Epithelial cell of proximal tubule (primary cell): ENCODE data around the gene TMPRSS15. TPM values are rescaled to one million over a fixed set of nuclear protein-coding genes. Genes with fewer than 3 reads are reported as not detected.
"Not testable (repeated sequence)": the region's sequence is repeated elsewhere in the genome, so short reads cannot be mapped to it uniquely, and the experiment has no call there.

Source experiments
- DNase-seq: peaks from one replicate; pipeline ENCODE4 v3.0.0-alpha.2; 2011; ENCODE audit warnings: low read depth
- H3K4me3 ChIP-seq: 2 replicates; pipeline ENCODE4 v1.5.1; 2011; ENCODE audit warnings: low read depth, mild to moderate bottlenecking, low read length
- total RNA-seq: library from RNA; depleted of rRNA; stranded (reverse); fragments of >200 nt; gene quantifications from 2 replicates; pipeline ENCODE4 v1.2.3, GENCODE V29; 2015
- TF ChIP-seq, protein P1 (sequence below): conservative IDR thresholded peaks from 2 replicates; pipeline ENCODE4 v1.5.1; 2012; ENCODE audit warnings: low read depth, mild to moderate bottlenecking, low read length

Gene TMPRSS15
- total RNA-seq, 1 donor from 2014 or later: not detected

DNA sequence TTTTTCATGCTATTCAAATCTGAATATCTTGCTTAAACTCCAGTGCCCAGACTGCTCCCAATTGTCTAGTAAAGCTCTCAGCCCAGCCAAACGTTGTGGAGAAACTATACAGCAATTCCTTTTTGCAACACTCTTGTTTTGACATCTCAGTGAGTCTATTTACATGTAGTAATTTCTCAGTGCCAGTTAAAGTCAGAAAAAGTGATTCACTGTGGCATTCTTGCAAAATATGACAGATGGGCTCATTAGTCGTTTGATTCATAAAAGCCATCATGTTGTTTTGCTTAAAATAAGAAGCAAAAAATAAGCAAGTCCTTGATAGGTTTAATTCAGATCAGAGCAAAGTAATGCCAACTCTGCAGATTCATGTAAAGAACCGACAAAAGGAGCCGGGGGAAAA is 20.7 kb upstream of the TMPRSS15 start:
- TF ChIP-seq, protein P1, sequence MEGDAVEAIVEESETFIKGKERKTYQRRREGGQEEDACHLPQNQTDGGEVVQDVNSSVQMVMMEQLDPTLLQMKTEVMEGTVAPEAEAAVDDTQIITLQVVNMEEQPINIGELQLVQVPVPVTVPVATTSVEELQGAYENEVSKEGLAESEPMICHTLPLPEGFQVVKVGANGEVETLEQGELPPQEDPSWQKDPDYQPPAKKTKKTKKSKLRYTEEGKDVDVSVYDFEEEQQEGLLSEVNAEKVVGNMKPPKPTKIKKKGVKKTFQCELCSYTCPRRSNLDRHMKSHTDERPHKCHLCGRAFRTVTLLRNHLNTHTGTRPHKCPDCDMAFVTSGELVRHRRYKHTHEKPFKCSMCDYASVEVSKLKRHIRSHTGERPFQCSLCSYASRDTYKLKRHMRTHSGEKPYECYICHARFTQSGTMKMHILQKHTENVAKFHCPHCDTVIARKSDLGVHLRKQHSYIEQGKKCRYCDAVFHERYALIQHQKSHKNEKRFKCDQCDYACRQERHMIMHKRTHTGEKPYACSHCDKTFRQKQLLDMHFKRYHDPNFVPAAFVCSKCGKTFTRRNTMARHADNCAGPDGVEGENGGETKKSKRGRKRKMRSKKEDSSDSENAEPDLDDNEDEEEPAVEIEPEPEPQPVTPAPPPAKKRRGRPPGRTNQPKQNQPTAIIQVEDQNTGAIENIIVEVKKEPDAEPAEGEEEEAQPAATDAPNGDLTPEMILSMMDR: no peak
- no peak for DNase-seq
- no peak overlapping the region for H3K4me3 ChIP-seq

DNA sequence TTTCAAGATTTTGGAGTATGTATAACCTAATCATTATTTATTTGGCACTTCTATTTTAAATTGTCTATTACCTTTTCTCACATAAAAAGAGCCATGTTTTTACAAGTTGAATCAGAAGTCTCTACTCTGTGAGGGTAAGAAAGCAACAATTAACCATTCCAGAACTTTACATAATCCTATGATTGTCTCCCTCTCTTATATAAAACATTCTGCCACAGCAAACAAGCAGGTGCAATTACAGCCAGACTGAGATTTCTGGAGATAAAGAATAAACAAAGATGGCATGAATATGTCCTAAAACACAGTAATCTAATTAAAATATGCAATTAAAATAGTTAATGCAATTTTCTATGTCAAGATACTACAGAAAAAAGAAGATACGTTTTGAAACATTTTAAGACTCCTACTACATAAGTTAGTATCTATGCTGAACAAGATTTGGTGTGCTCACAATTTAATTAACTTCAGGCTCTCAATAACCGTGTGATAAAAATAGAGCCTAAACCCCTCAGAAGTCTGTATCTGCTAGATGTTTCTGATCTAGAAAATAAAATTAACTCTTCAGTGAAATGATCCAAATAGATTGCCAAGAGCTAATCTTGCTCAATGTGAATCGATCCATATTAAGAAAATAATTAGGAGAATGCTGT is 13.7 kb upstream of the TMPRSS15 start:
- no peak overlapping the region for H3K4me3 ChIP-seq
- no peak for DNase-seq
- TF ChIP-seq, protein P1: no peak

DNA sequence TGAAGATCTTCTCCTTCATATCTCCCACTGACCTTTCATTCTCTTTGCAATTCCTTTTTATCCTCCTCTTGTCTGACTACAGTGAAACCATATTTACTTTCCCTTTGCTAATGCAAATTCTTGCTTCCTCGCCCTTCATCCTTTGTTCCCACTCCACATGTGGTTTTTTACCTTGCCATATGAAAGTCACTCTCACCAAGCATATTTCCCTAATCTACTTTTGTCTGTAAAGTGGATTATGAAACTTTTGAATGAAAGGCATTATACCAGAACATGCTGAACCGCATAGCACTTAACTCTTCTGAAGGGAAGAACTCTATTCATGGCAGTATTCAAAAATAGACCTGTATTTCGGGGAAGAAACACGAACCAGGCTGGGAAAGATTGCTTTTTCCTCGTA is 8.0 kb upstream of the TMPRSS15 start:
- no peak overlapping the region for H3K4me3 ChIP-seq
- TF ChIP-seq, protein P1: no peak
- DNase-seq: no peak

DNA sequence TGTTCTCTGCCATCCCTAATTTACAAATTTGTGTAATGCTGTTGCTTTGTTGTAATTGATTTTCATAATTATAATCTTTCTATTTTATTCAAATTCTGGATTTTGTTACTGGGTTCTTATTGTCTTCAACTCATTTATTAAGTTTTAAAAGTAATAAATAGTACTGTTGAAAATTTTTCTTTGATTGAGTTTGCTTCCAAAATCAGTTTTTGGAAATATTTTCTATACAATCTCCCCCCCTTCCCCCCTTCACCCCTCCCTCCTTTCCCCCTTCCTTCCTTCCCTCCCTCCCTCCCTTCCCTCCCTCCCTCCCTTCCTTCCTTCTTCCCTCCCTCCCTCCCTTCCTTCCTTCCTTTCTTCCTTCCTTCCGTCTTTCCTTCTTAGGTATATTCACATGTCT is 6.0 kb upstream of the TMPRSS15 start:
- no peak for DNase-seq
- no peak overlapping the region for H3K4me3 ChIP-seq
- TF ChIP-seq, protein P1: no peak

DNA sequence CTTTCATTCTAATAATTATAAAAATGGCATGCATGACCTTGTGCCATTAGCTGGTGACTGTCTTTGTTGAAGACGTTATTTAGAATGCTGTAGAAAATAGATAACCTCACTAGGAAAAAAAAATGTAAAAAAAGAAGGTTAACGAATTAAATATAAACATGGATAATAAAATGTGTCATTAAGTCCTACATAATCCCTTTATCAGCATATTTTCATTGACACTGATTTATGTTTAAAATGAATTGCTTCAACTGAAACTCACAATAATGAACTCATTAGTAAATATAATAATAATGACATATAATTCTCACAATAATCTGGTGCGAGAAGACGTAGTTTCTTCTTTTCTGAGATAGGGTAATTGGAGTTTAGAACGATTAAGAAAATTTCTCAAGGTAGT is 4.7 kb downstream of the TMPRSS15 start:
- DNase-seq: no peak
- TF ChIP-seq, protein P1: no peak
- H3K4me3 ChIP-seq: no peak overlapping the region

DNA sequence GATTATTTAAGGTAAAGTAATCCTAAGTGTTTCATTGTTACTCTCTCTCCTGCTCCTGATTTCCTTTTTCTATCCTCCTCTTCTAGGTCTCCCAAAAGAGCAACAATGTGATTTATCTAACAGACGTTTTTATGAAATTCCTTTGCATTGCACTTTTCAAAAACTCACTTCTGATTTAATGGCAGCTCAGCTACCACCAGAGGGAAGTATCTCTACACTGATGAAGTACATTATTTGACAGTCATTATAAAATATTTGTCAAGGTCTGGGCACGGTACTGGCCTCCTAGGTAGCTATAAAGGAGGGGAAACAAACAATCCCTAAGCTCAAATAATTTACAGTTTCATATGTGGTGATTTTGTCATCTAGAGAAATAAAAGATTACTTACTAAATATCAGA is 15.6 kb downstream of the TMPRSS15 start:
- H3K4me3 ChIP-seq: no peak overlapping the region
- TF ChIP-seq, protein P1: no peak
- DNase-seq: no peak

DNA sequence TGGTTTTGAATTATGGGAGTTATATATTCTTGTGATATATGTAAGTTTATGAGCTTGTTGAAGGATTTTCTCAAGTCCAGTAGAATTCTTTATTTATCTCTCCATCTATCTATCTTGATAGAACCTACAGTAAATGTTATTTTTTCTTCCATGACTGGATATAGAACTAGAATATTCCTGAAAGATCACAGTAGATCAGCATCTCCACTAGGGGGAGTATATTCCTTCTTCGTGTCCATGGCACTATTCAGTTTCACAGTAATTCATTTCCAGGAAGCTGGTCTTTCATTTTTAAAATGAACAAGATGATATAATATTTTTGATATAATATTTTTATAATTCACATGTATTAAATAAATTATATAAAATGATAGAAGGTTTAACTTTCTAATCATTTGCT is 18.8 kb downstream of the TMPRSS15 start:
- TF ChIP-seq, protein P1: peak; percentile 57
- DNase-seq: no peak
- H3K4me3 ChIP-seq: no peak overlapping the region

DNA sequence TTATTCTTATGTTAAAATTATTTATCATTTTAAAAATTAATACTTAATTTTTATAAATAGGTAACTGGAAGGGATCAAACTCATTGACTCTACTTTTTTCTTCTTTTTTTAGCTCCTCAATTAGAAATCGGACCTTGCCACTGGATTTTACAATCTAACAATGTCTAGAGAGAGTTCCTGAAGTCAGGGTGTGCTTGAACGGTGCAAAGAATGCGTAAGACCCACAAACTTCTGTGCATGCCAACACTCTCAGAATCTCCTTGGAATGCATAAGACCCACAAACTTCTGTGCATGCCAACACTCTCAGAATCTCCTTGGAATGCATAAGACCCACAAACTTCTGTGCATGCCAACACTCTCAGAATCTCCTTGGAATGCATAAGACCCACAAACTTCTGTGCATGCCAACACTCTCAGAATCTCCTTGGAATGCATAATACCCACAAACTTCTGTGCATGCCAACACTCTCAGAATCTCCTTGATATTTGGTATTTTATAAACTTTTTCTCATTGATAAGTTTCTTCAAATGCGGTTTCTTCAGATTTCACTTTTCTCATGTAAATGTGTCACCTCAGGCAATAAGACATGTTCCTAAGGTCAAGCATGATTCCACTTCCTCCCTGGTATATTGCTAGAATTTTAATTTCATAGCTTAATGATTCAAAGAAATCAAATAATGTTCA is 20.5 kb downstream of the TMPRSS15 start:
- H3K4me3 ChIP-seq, DNase-seq: not testable (repeated sequence)
